NCI-H446 treated with DMSO at 0.1 percent for 48 hours (cell line): Measurements from ENCODE around the gene TFPI.
"Not testable (repeated sequence)": the region's sequence is repeated elsewhere in the genome, so short reads cannot be mapped to it uniquely, and the experiment has no call there.

Experiments used
- DNase-seq: peaks from one replicate; lab custom pipeline; 2025; lab: John Stamatoyannopoulos, UW

TFPI gene

GRCh38 chr2:187554011-187554703 lies at the start of gene TFPI:
TSS of gene TFPI (minus strand) at chr2:187554435. CDS start at chr2:187503768, 50,667 bp downstream.
- no peak for DNase-seq

- DNase-seq, result no peak
These were observed 40.6 kb upstream of the TFPI start for GRCh38 chr2:187594801-187595200.

- DNase-seq, result no peak
These were observed 39.5 kb upstream of the TFPI start for GRCh38 chr2:187593697-187594096.

- DNase-seq, result no peak
These were observed 38.9 kb upstream of the TFPI start for GRCh38 chr2:187593098-187593497.

- no peak for DNase-seq
These were observed 35.9 kb upstream of the TFPI start for GRCh38 chr2:187590175-187590574.

GRCh38 chr2:187586011-187586641 lies 31.9 kb upstream of the TFPI start:
- DNase-seq, result no peak

GRCh38 chr2:187581125-187581896 lies 27.1 kb upstream of the TFPI start:
- DNase-seq, result peak; percentile 32

GRCh38 chr2:187580462-187581124 lies 26.4 kb upstream of the TFPI start:
- DNase-seq, result peak; percentile 64

- no peak for DNase-seq
These were observed 23.1 kb upstream of the TFPI start for GRCh38 chr2:187577310-187577709.

- no peak for DNase-seq
These were observed 22.7 kb upstream of the TFPI start for GRCh38 chr2:187576906-187577305.

- no peak for DNase-seq
These were observed 21.5 kb upstream of the TFPI start for GRCh38 chr2:187575751-187576067.

- peak; percentile 2 for DNase-seq
These were observed 20.9 kb upstream of the TFPI start for GRCh38 chr2:187574969-187575750.

- DNase-seq, result no peak
These were observed 19.5 kb upstream of the TFPI start for GRCh38 chr2:187573722-187574121.

GRCh38 chr2:187571996-187572395 lies 17.8 kb upstream of the TFPI start:
- not testable (repeated sequence) for DNase-seq

- DNase-seq, result no peak
These were observed 15.3 kb upstream of the TFPI start for GRCh38 chr2:187569571-187569970.

GRCh38 chr2:187569042-187569441 lies 14.8 kb upstream of the TFPI start:
- DNase-seq, result no peak

- DNase-seq, result no peak
These were observed 12.9 kb upstream of the TFPI start for GRCh38 chr2:187567126-187567525.

GRCh38 chr2:187566712-187567111 lies 12.5 kb upstream of the TFPI start:
- no peak for DNase-seq

GRCh38 chr2:187566266-187566665 lies 12.0 kb upstream of the TFPI start:
- no peak for DNase-seq

- not testable (repeated sequence) for DNase-seq
These were observed 11.4 kb upstream of the TFPI start for GRCh38 chr2:187565618-187566017.

GRCh38 chr2:187556493-187556892 lies 2.3 kb upstream of the TFPI start:
- DNase-seq, result not testable (repeated sequence)

- no peak for DNase-seq
These were observed 458 bp upstream of the TFPI start for GRCh38 chr2:187554704-187555082.
